GM18520 (cell line): ENCODE data around the gene USP28.
"Not testable (repeated sequence)": the region's sequence is repeated elsewhere in the genome, so short reads cannot be mapped to it uniquely, and the experiment has no call there.

Experiments
- ATAC-seq: cut with Tn5 transposase; IDR thresholded peaks from one replicate; pipeline ENCODE4 v1.9.1; 2021; ENCODE audit not compliant: unreplicated experiment

USP28 gene

GRCh38 chr11:113838005-113838404 lies 37.4 kb downstream of the USP28 start:
- ATAC-seq: no peak

GRCh38 chr11:113835306-113835705 lies 40.1 kb downstream of the USP28 start:
- ATAC-seq: no peak

GRCh38 chr11:113833151-113833550 lies 42.2 kb downstream of the USP28 start:
- ATAC-seq: no peak

GRCh38 chr11:113831314-113831713 lies 44.1 kb downstream of the USP28 start:
- ATAC-seq: peak; percentile 85

GRCh38 chr11:113829751-113830150 lies 45.6 kb downstream of the USP28 start:
- ATAC-seq: no peak

- ATAC-seq: no peak
Measured at GRCh38 chr11:113828191-113828590, 47.2 kb downstream of the USP28 start.

GRCh38 chr11:113827477-113827876 lies 47.9 kb downstream of the USP28 start:
- no peak for ATAC-seq

GRCh38 chr11:113818426-113818825 lies 56.9 kb downstream of the USP28 start:
- ATAC-seq: no peak

GRCh38 chr11:113817626-113818025 lies 57.7 kb downstream of the USP28 start:
- no peak for ATAC-seq

GRCh38 chr11:113817162-113817561 lies 58.2 kb downstream of the USP28 start:
- ATAC-seq: no peak

GRCh38 chr11:113814181-113814580 lies 61.2 kb downstream of the USP28 start:
- ATAC-seq: no peak

GRCh38 chr11:113808931-113809330 lies 66.4 kb downstream of the USP28 start:
- ATAC-seq: no peak

GRCh38 chr11:113806406-113806805 lies 69.0 kb downstream of the USP28 start:
- no peak for ATAC-seq

- no peak for ATAC-seq
Measured at GRCh38 chr11:113805640-113806039, 69.7 kb downstream of the USP28 start.

GRCh38 chr11:113802621-113803020 lies 72.8 kb downstream of the USP28 start:
- ATAC-seq: no peak

GRCh38 chr11:113796663-113797259 lies 78.6 kb downstream of the USP28 start:
- ATAC-seq: no peak

GRCh38 chr11:113789675-113790320 lies 85.6 kb downstream of the USP28 start:
- ATAC-seq: no peak

GRCh38 chr11:113789016-113789415 lies 86.4 kb downstream of the USP28 start:
- not testable (repeated sequence) for ATAC-seq

- ATAC-seq: no peak
Measured at GRCh38 chr11:113782134-113782533, 93.2 kb downstream of the USP28 start.

GRCh38 chr11:113781682-113782081 lies 93.7 kb downstream of the USP28 start:
- no peak for ATAC-seq

GRCh38 chr11:113779496-113779895 lies 95.9 kb downstream of the USP28 start, which contains the start of gene CLDN25:
Gene CLDN25 (plus strand): TSS chr11:113779796. CDS start chr11:113779796, 0 bp downstream.
- ATAC-seq: no peak

- no peak for ATAC-seq
Measured at GRCh38 chr11:113778111-113778910, 97.1 kb downstream of the USP28 start.
